HG02938 (cell line): ENCODE measurements around the gene GALR1.

ENCODE experiments used
- ATAC-seq: cut with Tn5 transposase; IDR thresholded peaks from one replicate; pipeline ENCODE4 v1.9.1; 2021; ENCODE audit warnings: mild to moderate bottlenecking, moderate library complexity; ENCODE audit not compliant: unreplicated experiment

Gene GALR1

GRCh38 chr18:77316641-77317040 is 67.0 kb downstream of the GALR1 start:
- no peak for ATAC-seq

- no peak for ATAC-seq
Observed at GRCh38 chr18:77320971-77321559, 71.4 kb downstream of the GALR1 start.

GRCh38 chr18:77321823-77322805 is 72.5 kb downstream of the GALR1 start:
- ATAC-seq, result no peak

GRCh38 chr18:77323640-77324299 is 74.1 kb downstream of the GALR1 start:
- no peak for ATAC-seq
